ENCODE measurements around the gene MAP4.
"Not testable (repeated sequence)": the region's sequence is repeated elsewhere in the genome, so short reads cannot be mapped to it uniquely, and the experiment has no call there.

Gene MAP4

GRCh38 chr3:47855461-47856383, 160.5 kb downstream of the MAP4 start:
- no peak for DNase-seq

- no peak for DNase-seq
Observed at GRCh38 chr3:47854720-47855455, 161.3 kb downstream of the MAP4 start.

- DNase-seq, result no peak
Observed at GRCh38 chr3:47854267-47854666, 161.9 kb downstream of the MAP4 start.

GRCh38 chr3:47852604-47853602, 163.3 kb downstream of the MAP4 start:
- no peak for DNase-seq

- no peak for DNase-seq
Observed at GRCh38 chr3:47851888-47852603, 164.2 kb downstream of the MAP4 start.

- DNase-seq, result no peak
Observed at GRCh38 chr3:47850564-47851410, 165.4 kb downstream of the MAP4 start.

- DNase-seq, result no peak
Observed at GRCh38 chr3:47849699-47850563, 166.3 kb downstream of the MAP4 start.

- no peak for DNase-seq
Observed at GRCh38 chr3:47849186-47849698, 167.0 kb downstream of the MAP4 start.

GRCh38 chr3:47848599-47849117, 167.6 kb downstream of the MAP4 start:
- no peak for DNase-seq

- no peak for DNase-seq
Observed at GRCh38 chr3:47847801-47848518, 168.3 kb downstream of the MAP4 start.

- DNase-seq, result no peak
Observed at GRCh38 chr3:47847260-47847659, 169.0 kb downstream of the MAP4 start.

GRCh38 chr3:47846880-47847248, 169.4 kb downstream of the MAP4 start:
- DNase-seq, result no peak

GRCh38 chr3:47846186-47846879, 169.9 kb downstream of the MAP4 start:
- no peak for DNase-seq

GRCh38 chr3:47841786-47842349, 174.3 kb downstream of the MAP4 start:
- no peak for DNase-seq

- DNase-seq, result no peak
Observed at GRCh38 chr3:47838503-47838902, 177.7 kb downstream of the MAP4 start.

- DNase-seq, result no peak
Observed at GRCh38 chr3:47836986-47837385, 179.2 kb downstream of the MAP4 start.

GRCh38 chr3:47829482-47829881, 186.7 kb downstream of the MAP4 start:
- DNase-seq, result not testable (repeated sequence)

- no peak for DNase-seq
Observed at GRCh38 chr3:47825590-47825989, 190.6 kb downstream of the MAP4 start.
